Activated CD4-positive, alpha-beta T cell treated with anti-CD3 and anti-CD28 coated beads, Interleukin-2, amount 10 ng/mL, durations not matched to agents 24 days and 14 days (primary cell): ENCODE measurements around the gene RSRP1. TPM values are rescaled to one million over a fixed set of nuclear protein-coding genes. Genes with fewer than 3 reads are reported as not detected.

Experiments
- DNase-seq: peaks from one replicate; pipeline ENCODE4 v3.0.0; 2022
- H3K27ac Mint-ChIP-seq: one replicate; pipeline ENCODE4 v1.8.0; 2022; ENCODE audit warnings: mild to moderate bottlenecking, mixed read lengths
- H3K27me3 Mint-ChIP-seq: one replicate; pipeline ENCODE4 v1.8.0; 2022; ENCODE audit warnings: mixed read lengths
- H3K36me3 Mint-ChIP-seq: one replicate; pipeline ENCODE4 v1.8.0; 2022; ENCODE audit warnings: low read depth, mild to moderate bottlenecking, mixed read lengths
- H3K4me1 Mint-ChIP-seq: one replicate; pipeline ENCODE4 v1.8.0; 2021; ENCODE audit warnings: mixed read lengths
- H3K4me3 Mint-ChIP-seq: one replicate; pipeline ENCODE4 v1.8.0; 2022; ENCODE audit warnings: mild to moderate bottlenecking, moderate library complexity, mixed read lengths
- H3K9me3 Mint-ChIP-seq: one replicate; pipeline ENCODE4 v1.8.0; 2021; ENCODE audit warnings: mixed read lengths
- intact Hi-C: fragments of 100-400 bp; cut with micrococcal nuclease; formaldehyde crosslinking; loops from one replicate; pipeline ENCODE4 v1.15.1; 2023
- total RNA-seq: library from RNA; stranded (reverse); gene quantifications from 2 replicates; pipeline ENCODE4 v1.2.3, GENCODE V29; 2022

Gene RSRP1
- total RNA-seq, 1 donor from 2014 or later, result 118 TPM

GRCh38 chr1:25198663-25199252 is 48.5 kb downstream of the RSRP1 start:
- Mint-ChIP-seq H3K36me3 (no peaks in the 10 kb centered on the region), H3K9me3 (no peaks in the 10 kb centered on the region), H3K27ac (no peak overlapping the region), H3K4me1 (peaks cover 2% of the 10 kb centered on the region), H3K27me3 (peaks cover 5% of the 10 kb centered on the region), H3K4me3 (no peak overlapping the region)
- intact Hi-C loops, result loop anchor here (5.0 kb wide), 1 partner anchor 81 kb away; no protein-coding TSS in a partner anchor
- DNase-seq, result no peak

DNA sequence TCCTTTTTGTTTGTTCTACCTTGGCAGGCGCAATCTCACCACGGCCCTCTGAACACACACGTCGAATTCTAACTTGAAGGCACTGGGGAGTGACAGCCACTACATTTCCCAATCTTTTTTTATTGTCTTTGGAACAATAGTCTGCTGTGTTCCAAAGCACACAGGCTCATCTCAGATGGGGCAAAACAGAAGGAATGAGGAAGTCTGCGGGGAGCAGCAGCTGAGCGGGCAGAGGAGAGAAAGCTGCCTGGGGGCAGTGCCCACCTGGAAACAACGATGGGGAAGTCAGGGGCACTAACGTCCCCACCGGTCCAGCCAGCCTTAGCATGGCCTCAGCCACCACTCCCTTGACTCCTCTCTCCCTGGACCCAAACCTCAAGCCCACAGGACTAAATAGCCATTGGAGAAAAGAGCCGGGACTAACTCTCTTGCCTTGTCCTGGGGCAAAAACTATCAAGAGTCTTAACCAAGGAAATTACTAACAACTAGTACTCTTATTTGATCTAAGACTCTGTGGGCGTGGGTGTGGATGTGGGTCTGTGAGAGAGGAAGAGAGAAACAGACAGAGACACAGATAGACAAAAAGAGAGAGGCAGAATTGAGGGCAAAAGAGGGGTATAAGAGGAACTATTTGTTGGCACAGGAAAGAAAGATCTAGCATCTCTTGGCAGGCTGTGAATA is 49.1 kb downstream of the RSRP1 start:
- no peaks in the 10 kb centered on the region for H3K36me3 Mint-ChIP-seq
- intact Hi-C loops, result loop anchor here (5.0 kb wide), 1 partner anchor 81 kb away; no protein-coding TSS in a partner anchor
- no peak overlapping the region for H3K27ac Mint-ChIP-seq
- H3K4me3 Mint-ChIP-seq, result no peak overlapping the region
- DNase-seq, result no peak
- H3K9me3 Mint-ChIP-seq, result no peaks in the 10 kb centered on the region
- H3K4me1 Mint-ChIP-seq, result peaks cover 2% of the 10 kb centered on the region
- H3K27me3 Mint-ChIP-seq, result peaks cover 5% of the 10 kb centered on the region

DNA sequence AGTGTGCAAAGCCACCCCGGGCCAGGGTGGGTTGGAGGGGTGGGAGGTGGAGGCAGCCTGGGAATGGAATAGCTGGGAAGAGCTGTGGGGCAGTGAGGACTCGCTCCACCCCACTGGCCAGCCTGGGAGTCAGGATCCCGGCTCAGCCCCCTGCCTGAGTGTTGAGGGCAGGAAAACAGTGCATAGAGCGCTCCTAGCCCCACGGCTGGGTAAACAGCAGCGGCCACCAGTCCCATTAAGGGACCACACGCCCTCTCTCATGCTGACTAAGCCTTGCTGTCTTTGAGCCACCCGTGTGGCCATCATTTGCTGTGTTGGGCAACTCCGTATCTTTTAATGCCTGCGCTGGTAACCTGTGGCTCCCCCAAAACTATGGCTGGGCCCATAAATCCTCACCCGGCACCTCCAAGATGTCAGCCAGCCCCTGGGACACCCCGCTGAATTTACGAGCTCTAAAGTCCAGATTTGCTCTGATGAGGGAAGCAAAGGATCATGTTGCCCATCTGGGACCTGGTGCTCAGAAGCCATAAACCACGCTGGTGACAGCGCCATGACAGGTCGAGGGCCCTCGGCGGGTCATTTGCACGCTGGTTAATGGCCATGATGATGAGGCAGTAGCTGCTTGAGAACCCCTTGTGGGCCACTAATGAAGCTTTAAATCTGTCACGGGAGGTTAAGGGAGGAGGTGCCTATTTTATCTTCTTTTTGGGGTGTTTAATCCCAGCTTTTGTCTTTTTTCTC is 49.8 kb downstream of the RSRP1 start:
- intact Hi-C loops, result loop anchor here (5.0 kb wide), 1 partner anchor 80 kb away; no protein-coding TSS in a partner anchor
- Mint-ChIP-seq H3K36me3 (no peaks in the 10 kb centered on the region), H3K27me3 (peaks cover 4% of the 10 kb centered on the region), H3K4me1 (peaks cover 2% of the 10 kb centered on the region), H3K4me3 (no peak overlapping the region), H3K27ac (no peak overlapping the region), H3K9me3 (no peaks in the 10 kb centered on the region)
- no peak for DNase-seq

GRCh38 chr1:25196830-25197229 is 50.4 kb downstream of the RSRP1 start:
- no peak overlapping the region for H3K4me3 Mint-ChIP-seq
- peaks cover 2% of the 10 kb centered on the region for H3K4me1 Mint-ChIP-seq
- H3K36me3 Mint-ChIP-seq, result no peaks in the 10 kb centered on the region
- intact Hi-C loops, result loop anchor here (5.0 kb wide), 1 partner anchor 80 kb away; no protein-coding TSS in a partner anchor
- no peak overlapping the region for H3K27ac Mint-ChIP-seq
- DNase-seq, result no peak
- no peaks in the 10 kb centered on the region for H3K9me3 Mint-ChIP-seq
- peaks cover 3% of the 10 kb centered on the region for H3K27me3 Mint-ChIP-seq

GRCh38 chr1:25195835-25196234 is 51.4 kb downstream of the RSRP1 start:
- peaks cover 2% of the 10 kb centered on the region for H3K4me1 Mint-ChIP-seq
- no peak overlapping the region for H3K4me3 Mint-ChIP-seq
- no peaks in the 10 kb centered on the region for H3K9me3 Mint-ChIP-seq
- peaks cover 3% of the 10 kb centered on the region for H3K27me3 Mint-ChIP-seq
- no peak overlapping the region for H3K27ac Mint-ChIP-seq
- intact Hi-C loops, result loop anchor here (5.0 kb wide), 1 partner anchor 79 kb away; no protein-coding TSS in a partner anchor
- DNase-seq, result no peak
- no peaks in the 10 kb centered on the region for H3K36me3 Mint-ChIP-seq

DNA sequence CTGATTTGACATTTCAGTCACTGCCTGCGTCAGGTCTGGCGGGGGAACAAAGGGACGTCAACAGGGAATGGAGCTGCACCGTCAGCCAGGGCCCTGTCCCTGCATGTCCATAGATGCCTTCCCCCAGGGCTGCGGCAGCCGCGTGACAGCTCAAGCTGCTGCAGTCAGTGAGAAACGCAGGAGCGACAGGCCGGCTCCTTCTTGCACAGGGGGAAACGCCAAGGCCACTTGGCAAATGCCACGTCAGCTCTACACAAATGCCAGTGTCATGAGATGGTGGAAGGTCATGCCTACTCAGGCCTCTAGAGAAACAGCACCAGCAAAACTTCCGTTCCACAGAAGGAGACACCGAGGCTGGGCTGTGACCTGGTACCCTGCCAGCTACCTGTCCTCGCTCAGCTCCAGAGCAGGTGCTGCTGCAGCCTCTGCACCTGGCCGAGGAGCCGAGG is 52.7 kb downstream of the RSRP1 start:
- H3K27ac Mint-ChIP-seq, result no peak overlapping the region
- H3K9me3 Mint-ChIP-seq, result no peaks in the 10 kb centered on the region
- H3K4me3 Mint-ChIP-seq, result no peak overlapping the region
- H3K4me1 Mint-ChIP-seq, result peaks cover 2% of the 10 kb centered on the region
- intact Hi-C loops, result loop anchor here (5.0 kb wide), 1 partner anchor 77 kb away; no protein-coding TSS in a partner anchor
- H3K27me3 Mint-ChIP-seq, result peaks cover 6% of the 10 kb centered on the region
- H3K36me3 Mint-ChIP-seq, result no peaks in the 10 kb centered on the region
- DNase-seq, result no peak

DNA sequence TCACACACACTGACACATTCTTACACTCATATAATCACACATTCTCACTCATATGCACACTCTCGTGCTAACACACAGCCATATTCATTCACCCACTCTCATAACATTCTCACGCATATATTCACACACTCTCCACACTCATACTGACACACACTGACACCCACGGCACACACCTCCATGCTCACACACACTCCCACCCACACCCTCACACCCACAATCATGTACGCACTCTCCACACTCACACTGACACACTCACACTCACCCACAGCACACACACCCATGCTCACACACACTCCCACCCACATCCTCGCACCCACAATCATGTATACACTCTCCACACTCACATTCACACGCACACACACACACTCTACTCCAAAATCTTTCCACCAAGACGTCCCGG is 53.2 kb downstream of the RSRP1 start:
- Mint-ChIP-seq H3K4me1 (peaks cover 2% of the 10 kb centered on the region), H3K27ac (no peak overlapping the region)
- intact Hi-C loops, result no loop called here

GRCh38 chr1:25193229-25193628 is 54.0 kb downstream of the RSRP1 start:
- Mint-ChIP-seq H3K4me3 (no peak overlapping the region), H3K27me3 (peaks cover 4% of the 10 kb centered on the region), H3K4me1 (no peaks in the 10 kb centered on the region), H3K36me3 (no peaks in the 10 kb centered on the region), H3K9me3 (no peaks in the 10 kb centered on the region), H3K27ac (no peak overlapping the region)
- intact Hi-C loops, result no loop called here
- no peak for DNase-seq

More for the DNA sequence above, 53.2 kb downstream of the RSRP1 start:
- Mint-ChIP-seq H3K9me3 (no peaks in the 10 kb centered on the region), H3K27me3 (peaks cover 6% of the 10 kb centered on the region), H3K36me3 (no peaks in the 10 kb centered on the region), H3K4me3 (no peak overlapping the region)
- no peak for DNase-seq

Other genes starting within 250 kb of the RSRP1 start
- gene SYF2, start 15.0 kb downstream of the RSRP1 start, total RNA-seq, result 36.9 and 40.7 TPM in 2 replicates
- gene RHD, start 25.1 kb upstream of the RSRP1 start, total RNA-seq, result not detected in 2 replicates
- gene TMEM50A, start 90.9 kb upstream of the RSRP1 start, total RNA-seq, result 94.1 and 102 TPM in 2 replicates
- 0.14 TPM in 1 of 2 replicates, not detected in the other for gene RHCE, start 173.4 kb upstream of the RSRP1 start, total RNA-seq
- gene MACO1, start 183.4 kb upstream of the RSRP1 start, total RNA-seq, result 14.3 and 15.3 TPM in 2 replicates